Ishikawa (cell line): ENCODE measurements around the gene FUCA2.

ENCODE experiments used
- CEBPB ChIP-seq: IDR thresholded peaks from 2 replicates; pipeline ENCODE4 v1.6.1; 2012
- CREB1 ChIP-seq: IDR thresholded peaks from 2 replicates; pipeline ENCODE4 v1.6.1; 2012; ENCODE audit warnings: low read depth
- EGR1 ChIP-seq: IDR thresholded peaks from 2 replicates; pipeline ENCODE4 v1.6.1; 2012
- EP300 ChIP-seq: IDR thresholded peaks from 2 replicates; pipeline ENCODE4 v1.6.1; 2012; ENCODE audit warnings: borderline replicate concordance
- FOXM1 ChIP-seq: IDR thresholded peaks from 2 replicates; pipeline ENCODE4 v1.6.1; 2012; ENCODE audit warnings: low read depth, borderline replicate concordance
- NFIC ChIP-seq: IDR thresholded peaks from 2 replicates; pipeline ENCODE4 v1.6.1; 2012
- RAD21 ChIP-seq: IDR thresholded peaks from 2 replicates; pipeline ENCODE4 v1.6.1; 2012; ENCODE audit warnings: low read depth
- REST ChIP-seq: IDR thresholded peaks from 2 replicates; pipeline ENCODE4 v1.6.1; 2012; ENCODE audit warnings: low read depth, mild to moderate bottlenecking
- TAF1 ChIP-seq: IDR thresholded peaks from 2 replicates; pipeline ENCODE4 v1.6.1; 2012; ENCODE audit warnings: low read depth, mild to moderate bottlenecking
- TCF12 ChIP-seq: IDR thresholded peaks from 2 replicates; pipeline ENCODE4 v1.6.1; 2012; ENCODE audit warnings: low read depth
- TEAD4 ChIP-seq: IDR thresholded peaks from 2 replicates; pipeline ENCODE4 v1.6.1; 2012
- USF1 ChIP-seq: IDR thresholded peaks from 2 replicates; pipeline ENCODE4 v1.6.1; 2012
- YY1 ChIP-seq: IDR thresholded peaks from 2 replicates; pipeline ENCODE4 v1.6.1; 2012; ENCODE audit warnings: low read depth
- ZBTB7A ChIP-seq: IDR thresholded peaks from 2 replicates; pipeline ENCODE4 v1.6.1; 2012; ENCODE audit warnings: low read depth

DNA sequence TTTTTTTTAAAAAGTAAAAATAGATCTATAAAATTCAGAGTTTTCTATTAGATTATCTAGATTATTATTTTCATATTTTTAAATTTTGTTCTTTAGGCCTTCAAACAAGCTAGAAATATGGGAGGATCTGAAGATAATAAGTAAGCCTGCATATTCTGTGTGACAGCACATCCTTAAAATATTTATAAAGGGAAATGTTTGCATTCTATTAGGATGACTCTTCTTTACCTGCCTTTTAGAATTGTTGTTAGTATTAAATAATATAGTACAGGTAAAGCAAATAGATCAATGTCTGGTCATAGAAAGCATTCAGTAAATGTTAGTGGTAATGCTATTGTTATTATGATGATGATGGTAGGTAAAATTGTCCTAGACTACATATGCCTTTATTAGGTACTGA is 43.5 kb downstream of the FUCA2 start:
- no peak for TF ChIP-seq REST
- no peak for TF ChIP-seq NFIC
- no peak for TF ChIP-seq RAD21
- no peak for TF ChIP-seq YY1
- TF ChIP-seq TCF12: no peak
- no peak for TF ChIP-seq CREB1
- no peak for TF ChIP-seq EP300
- no peak for TF ChIP-seq TAF1
- TF ChIP-seq CEBPB: no peak
- TF ChIP-seq ZBTB7A: no peak
- no peak for TF ChIP-seq EGR1
- TF ChIP-seq TEAD4: no peak
- no peak for TF ChIP-seq USF1
- no peak for TF ChIP-seq FOXM1
